Heart left ventricle (tissue), 16 donors: ENCODE data around the gene RET. TPM values are rescaled to one million over a fixed set of nuclear protein-coding genes. Genes with fewer than 3 reads are reported as not detected.

ENCODE experiments used
- ATAC-seq, 4 donors: fragments of 200-7000 bp; cut with Tn5 transposase; one replicate each; pipeline ENCODE4 v1.9.1; 2020 to 2022; ENCODE audit warnings: moderate library complexity in 4 of 4, mild to moderate bottlenecking in 3 of 4, moderate number of reproducible peaks in 1 of 4
- DNase-seq, 5 donors: peaks; one replicate each; pipeline ENCODE4 v3.0.0-alpha.2; 2020
- H3K27ac ChIP-seq, 12 donors: fragments of 200-600 bp; sonication (generic) in 4 of 12; one replicate each; pipeline versions ENCODE4 v1.5.0 to v1.8.0; 2016 to 2022; ENCODE audit warnings: mild to moderate bottlenecking in 2 of 12
- H3K27me3 ChIP-seq, 9 donors: fragments of 200-600 bp; sonication (generic) in 2 of 9; one replicate each; pipeline versions ENCODE4 v1.5.1 to v1.8.0; 2016 to 2022; ENCODE audit warnings: mild to moderate bottlenecking in 3 of 9
- H3K36me3 ChIP-seq, 9 donors: fragments of 200-600 bp; sonication (generic) in 2 of 9; one replicate each; pipeline versions ENCODE4 v1.5.0 to v1.8.0; 2018 to 2022; ENCODE audit warnings: mild to moderate bottlenecking in 2 of 9
- H3K4me1 ChIP-seq, 12 donors: fragments of 200-600 bp; sonication (generic) in 4 of 12; one replicate each; pipeline versions ENCODE4 v1.5.0 to v1.8.0; 2016 to 2022; ENCODE audit warnings: mild to moderate bottlenecking in 3 of 12
- H3K4me3 ChIP-seq, 12 donors: fragments of 200-600 bp; sonication (generic) in 4 of 12; one replicate each; pipeline versions ENCODE4 v1.5.0 to v1.8.0; 2017 to 2022; ENCODE audit warnings: mild to moderate bottlenecking in 9 of 12, moderate library complexity in 4 of 12
- H3K9me3 ChIP-seq, 12 donors: fragments of 200-600 bp; sonication (generic) in 4 of 12; one replicate each; pipeline versions ENCODE4 v1.5.0 to v1.8.0; 2016 to 2022; ENCODE audit warnings: mild to moderate bottlenecking in 1 of 12
- CTCF ChIP-seq, 12 donors: fragments of 200-600 bp; sonication (generic) in 4 of 12; IDR thresholded peaks; one replicate each; pipeline versions ENCODE4 v1.5.0 to v1.8.0; 2018 to 2022; ENCODE audit warnings: antibody characterized with exemption in 12 of 12, mild to moderate bottlenecking in 5 of 12
- POLR2A ChIP-seq, 2 donors: fragments of 450-650 bp; IDR thresholded peaks; one replicate each; pipeline ENCODE4 v1.6.1; 2017; ENCODE audit warnings: antibody characterized with exemption in 2 of 2, mild to moderate bottlenecking in 2 of 2, moderate library complexity in 2 of 2
- WGBS, 4 donors: extraction: QIAGEN DNeasy Blood & Tissue Kit in 2 of 4; methylation state at CpG; one replicate each; pipeline versions ENCODE4 v1.1.5 to v1.1.7; 2013 to 2018; 5-methylcytosine and 5-hydroxymethylcytosine counted together
- intact Hi-C, 10 donors: fragments of 100-400 bp; cut with DNase I; formaldehyde crosslinking; loops; one replicate each; pipeline versions ENCODE4 v1.11.1 to v1.14.2; 2022
- polyA plus RNA-seq, 2 donors: library from polyadenylated mRNA; stranded (reverse); fragments of 200-250 nt; gene quantifications; one replicate each; pipeline ENCODE4 v1.2.3, GENCODE V29; 2013
- total RNA-seq, 9 donors: library from RNA; depleted of rRNA in 2 of 9; stranded (reverse); fragments of >200 nt in 2 of 9; fragmentation: NEBNext Ultra II Directional in 3 of 9; extraction: Animal tissue kit (Norgen Biotek cat#: 25700) in 3 of 9; gene quantifications; one replicate each; pipeline versions ENCODE4 v1.1.0 to v1.2.4, GENCODE V29; 2016 to 2023
- donor health status: ischemic (EF 13 %, LVEDD 7.1; RV severe dilation, severe dysfunction).
- donor health status: healthy with polysubstance abuse.
- donor health status: DM: no; HTN: yes; CAD: no.
- donor health status: DM: no; HTN: no; CAD: no.
- donor health status: ischemic (EF 25% LVEDD 6.9; RV normal size, moderate dysfunction).
- donor health status: ischemic (EF 25% LVEDD 5.7; RV mildly dilated, moderate dysfunction).
- donor health status: healthy.
- donor health status: DM: yes; HTN: yes; CAD: no.
- donor health status: ischemic (EF 35%, LVEDD 5.7; RV mildly dilated, moderate dysfunction).
- donor health status: nonischemic (EF 11% LVEDD 7.7; RV severe dilation, severe dysfunction).
- donor health status: DM: yes; HTN: yes; CAD: no.
- donor health status: PGD.
- donor health status: ischemic (EF 29% LVEDD 5.4; RV normal size, mild dysfunction).
- donor health status: nonischemic (EF 23%, LVEDD 6.1; RV moderate dilation, normal function).

Gene RET
- total and polyA plus RNA-seq, 11 donors = 0.12 to 3.3 (median 0.66) TPM

- Histone ChIP-seq H3K4me3 (no peak overlapping the region), H3K4me1 (peaks cover 0 to 11% (median 0%) of the 10 kb centered on the region in 12 donors), H3K27ac (no peak overlapping the region), H3K36me3 (no peaks in the 10 kb centered on the region), H3K9me3 (no peaks in the 10 kb centered on the region), H3K27me3 (no peaks in the 10 kb centered on the region)
- 90 to 95% (median 93%) methylated on average over 8 to 10 of the region's 10 CpGs for WGBS, 4 donors
- peak in 1 of 5 donors; percentile 22 for DNase-seq
- no peak for TF ChIP-seq POLR2A (IDR thresholded peaks at IDR 0.05)
- TF ChIP-seq CTCF (IDR thresholded peaks at IDR 0.05) = no peak
- no peak for ATAC-seq
- intact Hi-C loops = no loop called here
Observed at GRCh38 chr10:43115881-43116595, 39.2 kb downstream of the RET start.

GRCh38 chr10:43116596-43116995 lies 39.7 kb downstream of the RET start:
- intact Hi-C loops = no loop called here
- TF ChIP-seq POLR2A (IDR thresholded peaks at IDR 0.05) = no peak
- TF ChIP-seq CTCF (IDR thresholded peaks at IDR 0.05) = no peak
- Histone ChIP-seq H3K27me3 (no peaks in the 10 kb centered on the region), H3K9me3 (no peaks in the 10 kb centered on the region), H3K4me3 (no peak overlapping the region), H3K36me3 (no peaks in the 10 kb centered on the region), H3K27ac (no peak overlapping the region), H3K4me1 (peaks cover 0 to 16% (median 4%) of the 10 kb centered on the region in 12 donors)
- DNase-seq (no peak), ATAC-seq (no peak)
- 91 to 94% (median 93%) methylated on average over 8 to 10 of the region's 10 CpGs for WGBS, 4 donors

- no peaks in the 10 kb centered on the region for H3K9me3 ChIP-seq
- no peak overlapping the region for H3K4me3 ChIP-seq
- intact Hi-C loops = no loop called here
- TF ChIP-seq CTCF (IDR thresholded peaks at IDR 0.05) = no peak
- TF ChIP-seq POLR2A (IDR thresholded peaks at IDR 0.05) = no peak
- DNase-seq (peak in 1 of 5 donors; percentile 17), ATAC-seq (no peak)
- H3K27ac ChIP-seq = no peak overlapping the region
- H3K4me1 ChIP-seq = peaks cover 0 to 22% (median 4%) of the 10 kb centered on the region in 12 donors
- H3K27me3 ChIP-seq = no peaks in the 10 kb centered on the region
- no peaks in the 10 kb centered on the region for H3K36me3 ChIP-seq
- 76 to 93% (median 80%) methylated on average over 8 to 9 of the region's 9 CpGs for WGBS, 4 donors
Observed at GRCh38 chr10:43117031-43117776, 40.3 kb downstream of the RET start.
